Measurements from ENCODE around the gene OR11L1.

DNA sequence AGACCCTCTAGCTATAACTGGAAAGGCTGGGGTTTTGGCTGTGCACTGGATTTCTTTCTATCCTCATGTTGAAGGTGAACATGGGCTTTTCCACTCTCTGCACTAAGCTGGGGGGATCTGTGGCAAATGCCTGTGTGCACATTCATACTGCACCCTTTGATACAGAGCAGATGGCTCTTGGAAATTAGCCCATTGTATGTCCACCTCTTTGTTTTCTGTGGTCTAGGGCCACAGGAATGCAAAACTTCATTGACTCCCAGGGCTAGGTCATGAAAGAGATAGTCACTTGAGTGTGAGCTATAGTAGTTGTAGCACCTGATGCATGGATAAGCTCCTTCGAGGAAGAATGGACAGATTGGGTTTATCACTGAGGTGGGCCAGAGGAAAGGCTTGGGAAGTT, 12.0 kb downstream of the OR11L1 start:
- TF ChIP-seq, protein P1, sequence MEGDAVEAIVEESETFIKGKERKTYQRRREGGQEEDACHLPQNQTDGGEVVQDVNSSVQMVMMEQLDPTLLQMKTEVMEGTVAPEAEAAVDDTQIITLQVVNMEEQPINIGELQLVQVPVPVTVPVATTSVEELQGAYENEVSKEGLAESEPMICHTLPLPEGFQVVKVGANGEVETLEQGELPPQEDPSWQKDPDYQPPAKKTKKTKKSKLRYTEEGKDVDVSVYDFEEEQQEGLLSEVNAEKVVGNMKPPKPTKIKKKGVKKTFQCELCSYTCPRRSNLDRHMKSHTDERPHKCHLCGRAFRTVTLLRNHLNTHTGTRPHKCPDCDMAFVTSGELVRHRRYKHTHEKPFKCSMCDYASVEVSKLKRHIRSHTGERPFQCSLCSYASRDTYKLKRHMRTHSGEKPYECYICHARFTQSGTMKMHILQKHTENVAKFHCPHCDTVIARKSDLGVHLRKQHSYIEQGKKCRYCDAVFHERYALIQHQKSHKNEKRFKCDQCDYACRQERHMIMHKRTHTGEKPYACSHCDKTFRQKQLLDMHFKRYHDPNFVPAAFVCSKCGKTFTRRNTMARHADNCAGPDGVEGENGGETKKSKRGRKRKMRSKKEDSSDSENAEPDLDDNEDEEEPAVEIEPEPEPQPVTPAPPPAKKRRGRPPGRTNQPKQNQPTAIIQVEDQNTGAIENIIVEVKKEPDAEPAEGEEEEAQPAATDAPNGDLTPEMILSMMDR (IDR thresholded peaks at IDR 0.05): no peak
- no peak for TF ChIP-seq POLR2AphosphoS5 (IDR thresholded peaks at IDR 0.05)

All from suprapubic skin (tissue), 3 donors.